ENCODE measurements around the gene CDH18.

CDH18 gene

DNA sequence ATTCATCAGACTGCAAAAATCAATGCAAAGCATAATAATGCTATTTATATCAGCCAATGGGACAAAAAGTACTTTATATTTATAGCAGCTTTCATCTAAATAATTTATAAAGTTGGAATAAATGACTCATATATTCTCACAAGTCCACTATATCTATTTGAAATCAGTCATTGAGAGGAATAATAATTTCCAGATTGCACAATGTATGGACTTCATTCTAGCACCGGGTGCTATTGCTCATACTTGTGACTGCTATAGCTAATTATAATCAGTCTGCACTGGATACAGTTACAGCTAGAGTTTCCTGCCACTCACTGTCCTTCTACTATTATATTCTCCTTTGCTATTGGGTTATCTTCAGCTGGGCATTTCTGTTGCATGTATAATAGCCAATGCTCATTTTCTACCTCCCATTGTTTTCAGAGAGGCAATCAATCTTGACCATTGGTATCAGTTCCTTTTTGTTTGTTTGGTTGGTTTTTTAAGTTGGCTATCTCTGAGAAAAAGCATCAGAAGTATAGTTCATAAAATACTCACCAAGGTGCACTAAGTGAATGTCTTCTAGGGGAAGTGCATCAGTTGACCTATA, 1.9 kb downstream of the CDH18 start:
- no peak for TF ChIP-seq CTCF (IDR thresholded peaks at IDR 0.05; ENCODE audit: low read depth, low read length)
- H3K4me3 ChIP-seq (ENCODE audit: low read depth, low read length), result no peak overlapping the region

DNA sequence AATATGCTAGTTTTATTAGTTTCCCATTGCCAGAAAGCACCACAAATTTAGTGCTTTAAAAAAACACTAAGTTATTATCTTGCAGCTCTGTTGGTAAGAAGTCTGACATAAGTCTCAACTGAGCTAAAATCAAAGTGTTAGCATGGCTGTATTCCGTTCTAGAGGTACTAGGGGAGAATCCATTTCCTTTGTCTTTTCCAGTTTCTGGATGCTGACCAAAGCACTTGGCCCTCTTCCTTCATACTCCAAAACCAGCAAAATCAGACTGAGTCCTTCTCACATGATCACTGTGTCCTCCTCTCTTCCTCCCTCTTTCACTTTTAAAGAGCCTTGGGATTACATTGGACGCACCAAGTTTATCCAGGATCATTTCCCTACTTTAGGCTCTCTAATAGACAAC, 9.5 kb downstream of the CDH18 start:
- H3K4me3 ChIP-seq (ENCODE audit: low read depth, low read length), result no peak overlapping the region
- no peak for TF ChIP-seq CTCF (IDR thresholded peaks at IDR 0.05; ENCODE audit: low read depth, low read length)

GRCh38 chr5:19977099-19977498, 10.9 kb downstream of the CDH18 start:
- TF ChIP-seq CTCF (IDR thresholded peaks at IDR 0.05; ENCODE audit: low read depth, low read length), result no peak
- H3K4me3 ChIP-seq (ENCODE audit: low read depth, low read length), result no peak overlapping the region

DNA sequence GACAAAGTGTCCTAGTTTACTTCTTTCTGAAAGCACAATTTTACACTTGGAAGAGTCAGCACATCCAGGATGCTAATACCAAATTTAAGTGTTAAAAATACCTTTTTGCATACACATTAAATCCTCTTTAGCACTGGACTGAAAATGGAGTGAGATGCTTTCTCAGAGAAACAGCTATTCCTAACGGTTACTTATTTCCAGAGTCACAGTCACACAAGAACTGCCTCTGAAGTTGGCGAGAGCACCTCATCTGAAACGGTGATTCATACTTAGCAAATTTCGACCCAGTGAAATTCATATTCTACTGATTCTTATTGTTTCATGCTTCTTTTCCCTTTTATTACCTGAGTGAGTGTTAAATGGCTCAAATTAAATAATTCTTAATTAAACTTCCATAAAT, 12.2 kb downstream of the CDH18 start:
- no peak for TF ChIP-seq CTCF (IDR thresholded peaks at IDR 0.05; ENCODE audit: low read depth, low read length)
- no peak overlapping the region for H3K4me3 ChIP-seq (ENCODE audit: low read depth, low read length)

DNA sequence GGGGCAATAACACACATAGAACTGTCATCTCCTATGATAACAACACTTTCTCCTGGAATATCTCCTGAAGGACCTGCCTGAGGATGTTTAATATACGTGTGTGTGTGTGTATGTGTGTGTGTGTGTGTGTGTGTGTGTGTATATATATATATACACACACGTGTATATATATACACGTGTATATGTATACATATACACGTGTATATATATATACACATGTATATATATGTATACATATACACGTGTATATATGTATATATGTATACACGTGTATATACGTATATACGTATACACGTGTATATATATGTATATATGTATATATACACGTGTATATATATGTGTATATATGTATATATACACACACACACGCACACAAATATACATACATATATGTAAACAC, 27.5 kb downstream of the CDH18 start:
- no peak for TF ChIP-seq CTCF (IDR thresholded peaks at IDR 0.05; ENCODE audit: low read depth, low read length)
- H3K4me3 ChIP-seq (ENCODE audit: low read depth, low read length), result no peak overlapping the region

- no peak overlapping the region for H3K4me3 ChIP-seq (ENCODE audit: low read depth, low read length)
- no peak for TF ChIP-seq CTCF (IDR thresholded peaks at IDR 0.05; ENCODE audit: low read depth, low read length)
These were observed 28.1 kb downstream of the CDH18 start for GRCh38 chr5:19959830-19960384.

GRCh38 chr5:19950897-19951296, 37.1 kb downstream of the CDH18 start:
- TF ChIP-seq CTCF (IDR thresholded peaks at IDR 0.05; ENCODE audit: low read depth, low read length), result no peak
- no peak overlapping the region for H3K4me3 ChIP-seq (ENCODE audit: low read depth, low read length)
